ENCODE measurements around the gene MPO.

DNA sequence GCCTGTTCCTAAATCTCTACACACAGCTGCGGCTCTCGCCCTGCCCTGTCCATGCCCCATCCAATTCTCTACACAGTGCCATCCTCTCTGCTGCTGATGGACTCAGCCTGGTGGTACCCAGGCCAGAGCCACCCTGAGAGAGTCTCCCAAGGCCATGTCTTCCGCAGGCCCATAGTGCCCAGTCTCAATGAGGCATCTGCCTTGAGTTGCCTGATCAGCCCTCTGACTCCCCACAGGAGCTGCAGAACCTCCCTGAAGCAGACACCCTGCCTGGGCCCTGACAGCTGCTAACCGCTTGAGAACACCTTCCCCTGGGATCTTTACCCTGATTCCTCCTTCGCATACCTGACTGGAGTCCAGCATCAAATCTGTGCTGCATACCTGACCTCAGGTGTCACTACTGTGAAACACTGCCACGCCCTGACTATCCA, 34.6 kb upstream of the MPO start:
- no peak for TF ChIP-seq POLR2A (IDR thresholded peaks at IDR 0.05)
- no peak for TF ChIP-seq CTCF (IDR thresholded peaks at IDR 0.05)

All from tibial nerve (tissue), 3 donors.